H1 (cell line): ENCODE results near the gene SIGLEC15. TPM values are rescaled to one million over a fixed set of nuclear protein-coding genes. Genes with fewer than 3 reads are reported as not detected.

ENCODE experiments used
- CTCF ChIA-PET: fragments of 300-600 bp; sonication (Branson Sonifier 250); formaldehyde crosslinking; loops from one replicate; lab custom pipeline; 2021; ENCODE audit not compliant: partially characterized antibody; lab: Charles Lee
- POLR2A ChIA-PET: fragments of 300-600 bp; sonication (Branson Sonifier 250); formaldehyde crosslinking; loops from one replicate; lab custom pipeline; 2021; ENCODE audit warnings: inconsistent platforms; ENCODE audit not compliant: partially characterized antibody; lab: Charles Lee
- DNase-seq, 2 experiments: peaks; one replicate each; pipeline versions ENCODE4 v3.0.0 to v3.0.0-alpha.2; 2010 to 2022; ENCODE audit warnings: low spot score in 2 of 2, low read depth in 1 of 2, mixed read lengths in 1 of 2
- FAIRE-seq: peaks from 2 replicates; lab custom pipeline; 2011; peaks lifted over from hg19 to GRCh38; lab: Jason Lieb, UNC
- H2AFZ ChIP-seq: 2 replicates; pipeline ENCODE4 v1.8.1; 2012; ENCODE audit warnings: low read length, inconsistent platforms
- H2AK5ac ChIP-seq: 2 replicates; pipeline ENCODE4 v1.6.1; 2013; ENCODE audit warnings: low read depth, low read length
- H2BK120ac ChIP-seq: replicated peaks from 2 replicates; pipeline ENCODE3; 2013; ENCODE audit warnings: low read depth, low read length, inconsistent platforms
- H2BK12ac ChIP-seq: 2 replicates; pipeline ENCODE4 v1.6.1; 2013; ENCODE audit warnings: low read depth, low read length
- H2BK15ac ChIP-seq: 2 replicates; pipeline ENCODE4 v1.6.1; 2013; ENCODE audit warnings: low read length
- H2BK20ac ChIP-seq: 2 replicates; pipeline ENCODE4 v1.6.1; 2013; ENCODE audit warnings: low read length
- H2BK5ac ChIP-seq: 2 replicates; pipeline ENCODE4 v1.6.1; 2013; ENCODE audit warnings: low read depth, low read length
- H3K14ac ChIP-seq: 2 replicates; pipeline ENCODE4 v1.6.1; 2013; ENCODE audit warnings: inconsistent platforms; ENCODE audit not compliant: insufficient read length
- H3K18ac ChIP-seq: 2 replicates; pipeline ENCODE4 v1.6.1; 2013; ENCODE audit warnings: low read length; ENCODE audit errors: extremely low read depth
- H3K23ac ChIP-seq: 2 replicates; pipeline ENCODE4 v1.6.1; 2013; ENCODE audit warnings: inconsistent platforms; ENCODE audit not compliant: insufficient read length
- H3K23me2 ChIP-seq: 2 replicates; pipeline ENCODE4 v1.6.1; 2013; ENCODE audit warnings: low read depth, low read length
- H3K27ac ChIP-seq: 2 replicates; pipeline ENCODE4 v1.6.1; 2011; ENCODE audit warnings: low read depth, low read length, inconsistent platforms
- H3K27me3 ChIP-seq, 4 experiments: replicated peaks in 1 of 4; 1 replicate in 1 of 4; 2 replicates in 3 of 4; pipeline versions ENCODE4 v1.6.1 to v1.8.1; 2011 to 2013; ENCODE audit warnings: low read length in 3 of 4, mild to moderate bottlenecking in 3 of 4, inconsistent platforms in 2 of 4, mixed read lengths in 2 of 4, moderate library complexity in 1 of 4; ENCODE audit not compliant: control insufficient read depth in 3 of 4, insufficient read depth in 3 of 4; ENCODE audit errors: extremely low read depth in 1 of 4
- H3K36me3 ChIP-seq, 4 experiments: 2 replicates each; pipeline versions ENCODE4 v1.6.1 to v1.8.1; 2011 to 2013; ENCODE audit warnings: mild to moderate bottlenecking in 4 of 4, low read length in 3 of 4, moderate library complexity in 2 of 4, control low read depth in 1 of 4, inconsistent platforms in 1 of 4; ENCODE audit not compliant: insufficient read depth in 4 of 4, control insufficient read depth in 2 of 4
- H3K4ac ChIP-seq: replicated peaks from 2 replicates; pipeline ENCODE3; 2013; ENCODE audit warnings: low read length, low read depth, mixed read lengths, inconsistent platforms; ENCODE audit not compliant: insufficient read length
- H3K4me1 ChIP-seq, 4 experiments: replicated peaks in 1 of 4; 1 replicate in 1 of 4; 2 replicates in 3 of 4; pipeline versions ENCODE4 v1.6.1 to v1.8.1; 2011 to 2013; ENCODE audit warnings: low read length in 3 of 4, inconsistent platforms in 2 of 4, mixed read lengths in 1 of 4; ENCODE audit not compliant: insufficient read depth in 4 of 4, control insufficient read depth in 3 of 4
- H3K4me2 ChIP-seq, 2 experiments: 2 replicates each; pipeline versions ENCODE4 v1.6.1 to v1.8.1; 2011 to 2013; ENCODE audit warnings: low read depth in 2 of 2, low read length in 2 of 2, control low read depth in 1 of 2, inconsistent platforms in 1 of 2, mild to moderate bottlenecking in 1 of 2; ENCODE audit not compliant: insufficient read depth in 1 of 2
- H3K4me3 ChIP-seq, 4 experiments: fragments of 200-600, 300-600 bp in 1 of 4; sonication (generic), shearing (Covaris generic), sonication (Bioruptor Twin) in 1 of 4; 2 replicates each; pipeline versions ENCODE4 v1.5.1 to v1.8.1; 2011 to 2016; ENCODE audit warnings: low read length in 4 of 4, low read depth in 3 of 4, control low read depth in 2 of 4, inconsistent platforms in 2 of 4, mild to moderate bottlenecking in 2 of 4, mixed read lengths in 1 of 4, moderate library complexity in 1 of 4; ENCODE audit not compliant: insufficient read depth in 2 of 4; ENCODE audit errors: extremely low read depth in 1 of 4
- H3K56ac ChIP-seq: replicated peaks from 2 replicates; pipeline ENCODE3; 2013; ENCODE audit warnings: low read depth, mild to moderate bottlenecking, mixed read lengths, low read length, inconsistent platforms; ENCODE audit not compliant: insufficient read length
- H3K79me1 ChIP-seq: 2 replicates; pipeline ENCODE4 v1.6.1; 2013; ENCODE audit warnings: low read depth, low read length, control low read depth
- H3K79me2 ChIP-seq, 2 experiments: 2 replicates each; pipeline versions ENCODE4 v1.6.1 to v1.8.1; 2012 to 2013; ENCODE audit warnings: low read length in 2 of 2, mild to moderate bottlenecking in 2 of 2, inconsistent platforms in 1 of 2; ENCODE audit not compliant: insufficient read depth in 2 of 2, control insufficient read depth in 1 of 2
- H3K9ac ChIP-seq, 4 experiments: replicated peaks in 1 of 4; 1 replicate in 1 of 4; 2 replicates in 3 of 4; pipeline versions ENCODE4 v1.6.1 to v1.8.1; 2011 to 2013; ENCODE audit warnings: low read depth in 3 of 4, low read length in 3 of 4, control low read depth in 2 of 4, mild to moderate bottlenecking in 2 of 4, moderate library complexity in 2 of 4, inconsistent platforms in 1 of 4; ENCODE audit errors: extremely low read depth in 1 of 4
- H3K9me3 ChIP-seq, 2 experiments: 2 replicates each; pipeline versions ENCODE4 v1.6.1 to v1.8.1; 2012 to 2013; ENCODE audit warnings: mild to moderate bottlenecking in 2 of 2, moderate library complexity in 2 of 2, control low read depth in 1 of 2, inconsistent platforms in 1 of 2, low read depth in 1 of 2, low read length in 1 of 2, mixed read lengths in 1 of 2; ENCODE audit not compliant: insufficient read depth in 2 of 2
- H4K20me1 ChIP-seq, 2 experiments: replicated peaks in 1 of 2; 2 replicates each; pipeline versions ENCODE3 to v1.8.1; 2011 to 2013; ENCODE audit warnings: inconsistent platforms in 2 of 2, low read length in 2 of 2, mild to moderate bottlenecking in 1 of 2; ENCODE audit not compliant: insufficient read depth in 2 of 2, control insufficient read depth in 1 of 2
- H4K5ac ChIP-seq: 2 replicates; pipeline ENCODE4 v1.6.1; 2013; ENCODE audit warnings: low read length, low read depth, mixed read lengths, inconsistent platforms; ENCODE audit not compliant: insufficient read length
- H4K8ac ChIP-seq: 2 replicates; pipeline ENCODE4 v1.8.0; 2013; ENCODE audit warnings: mild to moderate bottlenecking, moderate library complexity, low read length, inconsistent platforms; ENCODE audit not compliant: insufficient read depth; ENCODE audit errors: extremely low read depth
- H4K91ac ChIP-seq: replicated peaks from 2 replicates; pipeline ENCODE3; 2013; ENCODE audit warnings: low read length, mixed read lengths, inconsistent platforms; ENCODE audit not compliant: insufficient read length
- CHD1 ChIP-seq: IDR thresholded peaks from 2 replicates; pipeline ENCODE4 v1.6.1; 2012; ENCODE audit warnings: low read depth, low read length, improper control_type of control experiment
- CREB1 ChIP-seq: IDR thresholded peaks from 2 replicates; pipeline ENCODE4 v1.6.1; 2012; ENCODE audit warnings: inconsistent platforms
- EGR1 ChIP-seq: IDR thresholded peaks from 2 replicates; pipeline ENCODE4 v1.6.1; 2011; ENCODE audit warnings: low read depth, low read length, borderline replicate concordance
- GTF2F1 ChIP-seq: IDR thresholded peaks from 2 replicates; pipeline ENCODE4 v1.6.1; 2012; ENCODE audit warnings: low read depth, low read length, improper control_type of control experiment, borderline replicate concordance
- KDM4A ChIP-seq: IDR thresholded peaks from one replicate; pipeline ENCODE4 v1.7.1; 2012; ENCODE audit warnings: low read depth, mild to moderate bottlenecking, moderate library complexity, low read length, inconsistent platforms; ENCODE audit not compliant: severe bottlenecking
- KDM5A ChIP-seq: fragments of 200-600 bp; IDR thresholded peaks from 2 replicates; pipeline ENCODE4 v1.7.1; 2012; ENCODE audit warnings: mild to moderate bottlenecking, low read length, inconsistent platforms, mixed read lengths
- NANOG ChIP-seq: IDR thresholded peaks from 2 replicates; pipeline ENCODE4 v1.6.1; 2011; ENCODE audit warnings: low read length, low read depth, mild to moderate bottlenecking, inconsistent platforms; ENCODE audit not compliant: insufficient read depth, poor library complexity, severe bottlenecking
- POLR2A ChIP-seq, 2 experiments: IDR thresholded peaks; 1 replicate in 1 of 2; 2 replicates in 1 of 2; pipeline ENCODE4 v1.6.1; 2011; ENCODE audit warnings: low read depth in 2 of 2, low read length in 2 of 2, mild to moderate bottlenecking in 2 of 2; ENCODE audit errors: control extremely low read depth in 1 of 2
- RBBP5 ChIP-seq: IDR thresholded peaks from 2 replicates; pipeline ENCODE4 v1.7.1; 2012; ENCODE audit warnings: low read depth, mild to moderate bottlenecking, inconsistent platforms, low read length, moderate library complexity, borderline replicate concordance
- RXRA ChIP-seq: IDR thresholded peaks from 2 replicates; pipeline ENCODE4 v1.6.1; 2011; ENCODE audit warnings: low read depth, mild to moderate bottlenecking, low read length, moderate library complexity; ENCODE audit not compliant: insufficient read depth
- SIN3A ChIP-seq, 2 experiments: IDR thresholded peaks in 1 of 2; conservative IDR thresholded peaks in 1 of 2; 2 replicates each; pipeline ENCODE4 v1.6.1; 2011 to 2012; ENCODE audit warnings: low read length in 2 of 2, improper control_type of control experiment in 1 of 2, low read depth in 1 of 2, mild to moderate bottlenecking in 1 of 2
- YY1 ChIP-seq: IDR thresholded peaks from 2 replicates; pipeline ENCODE4 v1.6.1; 2011; ENCODE audit warnings: low read depth, mild to moderate bottlenecking, low read length
- WGBS, 2 experiments: shearing (Covaris generic) in 1 of 2; methylation state at CpG; one replicate each; pipeline versions ENCODE4 v1.1.6 to v1.1.7; 2013 to 2015; ENCODE audit warnings: low lambda C conversion rate in 2 of 2, mixed read lengths in 2 of 2, inconsistent platforms in 1 of 2, low coverage in 1 of 2, missing lambda C conversion rate in 1 of 2; ENCODE audit not compliant: insufficient replicate concordance in 2 of 2, insufficient coverage in 1 of 2, insufficient read length in 1 of 2; ENCODE audit errors: extremely low coverage in 1 of 2, missing lambda C conversion rate in 1 of 2; 5-methylcytosine and 5-hydroxymethylcytosine counted together
- polyA plus RNA-seq, 7 experiments: library from polyadenylated mRNA; depleted of rRNA in 3 of 7; stranded (reverse) in 5 of 7; unstranded in 2 of 7; fragments of >200 nt in 5 of 7; fragments of 200-250 nt in 2 of 7; gene quantifications; 1 replicate in 5 of 7; 2 replicates in 1 of 7; 4 replicates in 1 of 7; pipeline versions ENCODE4 v1.2.1 to v1.2.3, GENCODE V29; 2011 to 2013; ENCODE audit warnings: missing spikeins in 2 of 7, mixed read lengths in 2 of 7
- total RNA-seq: library from RNA; stranded (reverse); fragmentation: NEBNext Ultra II Directional; extraction: Animal tissue kit (Norgen Biotek cat#: 25700); gene quantifications from 2 replicates; pipeline ENCODE4 v1.2.1, GENCODE V29; 2021
- TF ChIP-seq, protein P1 (sequence below): IDR thresholded peaks from 2 replicates; pipeline ENCODE4 v1.6.1; 2012; ENCODE audit warnings: inconsistent platforms

The SIGLEC15 gene
- total and polyA plus RNA-seq, 2 of the 8 experiments (the other 6 are each of a cell fraction or from before 2014, with no cell fraction given), result 0.20 to 0.37 TPM

DNA sequence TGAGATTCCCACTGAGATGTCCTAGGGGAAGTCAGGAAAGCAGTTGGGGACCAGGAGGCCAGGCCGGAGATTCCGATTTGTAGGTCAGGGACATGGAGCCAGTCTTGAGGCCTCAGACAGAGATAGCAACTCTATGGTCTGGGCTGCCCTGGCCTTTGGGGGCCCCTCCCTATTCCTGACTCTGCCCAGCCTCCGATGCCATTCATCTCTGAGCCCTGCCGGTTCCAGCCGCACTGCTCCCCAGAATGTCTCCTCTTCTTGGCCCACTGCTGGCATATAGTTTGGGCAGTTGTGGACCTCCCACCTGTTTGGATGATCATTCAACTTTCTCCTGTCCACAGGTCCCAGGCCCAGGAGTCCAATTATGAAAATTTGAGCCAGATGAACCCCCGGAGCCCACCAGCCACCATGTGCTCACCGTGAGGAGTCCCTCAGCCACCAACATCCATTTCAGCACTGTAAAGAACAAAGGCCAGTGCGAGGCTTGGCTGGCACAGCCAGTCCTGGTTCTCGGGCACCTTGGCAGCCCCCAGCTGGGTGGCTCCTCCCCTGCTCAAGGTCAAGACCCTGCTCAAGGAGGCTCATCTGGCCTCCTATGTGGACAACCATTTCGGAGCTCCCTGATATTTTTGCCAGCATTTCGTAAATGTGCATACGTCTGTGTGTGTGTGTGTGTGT, 16.4 kb downstream of the SIGLEC15 start:
- no peak overlapping the region for H3K27ac ChIP-seq
- H3K23ac ChIP-seq, result no peak overlapping the region
- ChIA-PET CTCF (interaction anchor here (1.5 to 4.0 kb wide), 4 partner anchors 37 to 118 kb away, joined by 3 to 20 read pairs (median 10); partner anchors contain the start of gene SLC14A1), POLR2A (no interaction called here)
- WGBS, 2 experiments, result 95% methylated on average over 12 of the region's 12 CpGs; no CpG with 5 or more reads in 1 of the 2 experiments
- no peak overlapping the region for H4K8ac ChIP-seq
- H3K14ac ChIP-seq, result no peak overlapping the region
- H3K4ac ChIP-seq, result no peak overlapping the region
- DNase-seq (no peak), FAIRE-seq (no peak)
- no peak overlapping the region for H2BK12ac ChIP-seq
- no peak overlapping the region for H3K4me3 ChIP-seq
- peaks cover 4% of the 10 kb centered on the region; the same call in 1 of the 2 replicates for H3K23me2 ChIP-seq
- H2BK120ac ChIP-seq, result no peak overlapping the region
- no peak overlapping the region for H3K9ac ChIP-seq
- H3K79me1 ChIP-seq, result no peaks in the 10 kb centered on the region
- no peak overlapping the region for H4K5ac ChIP-seq
- H2AK5ac ChIP-seq, result no peak overlapping the region
- no peaks in the 10 kb centered on the region for H3K9me3 ChIP-seq
- peaks cover 8 to 22% (median 17%) of the 10 kb centered on the region in 4 experiments for H3K27me3 ChIP-seq
- no peak overlapping the region for H3K18ac ChIP-seq
- no peak overlapping the region for H3K4me2 ChIP-seq
- no peak overlapping the region for H2BK20ac ChIP-seq
- no peaks in the 10 kb centered on the region for H3K36me3 ChIP-seq
- no peaks in the 10 kb centered on the region for H3K79me2 ChIP-seq
- H2BK15ac ChIP-seq, result no peak overlapping the region
- H3K56ac ChIP-seq, result no peak overlapping the region
- no peak overlapping the region for H4K91ac ChIP-seq
- H3K4me1 ChIP-seq, result peaks cover 1 to 13% (median 5%) of the 10 kb centered on the region in 4 experiments; a peak in 6 of 7 replicates
- H4K20me1 ChIP-seq, result no peaks in the 10 kb centered on the region
- H2BK5ac ChIP-seq, result no peak overlapping the region
- H2AFZ ChIP-seq, result no peak overlapping the region
- TF ChIP-seq POLR2A (IDR thresholded peaks at IDR 0.05; ENCODE audit: control extremely low read depth in 1 of 2, low read depth in 2 of 2, low read length in 2 of 2) (no peak), EGR1 (no peak), SIN3A (conservative IDR thresholded peaks at IDR 0.05 in 1 of 2, IDR thresholded peaks at IDR 0.05 in 1 of 2; ENCODE audit: low read depth in 1 of 2, low read length in 2 of 2) (no peak), CHD1 (no peak), KDM5A (no peak), NANOG (no peak), CREB1 (no peak), GTF2F1 (no peak), RBBP5 (no peak), YY1 (no peak), RXRA (no peak), KDM4A (no peak)
- TF ChIP-seq, protein P1, sequence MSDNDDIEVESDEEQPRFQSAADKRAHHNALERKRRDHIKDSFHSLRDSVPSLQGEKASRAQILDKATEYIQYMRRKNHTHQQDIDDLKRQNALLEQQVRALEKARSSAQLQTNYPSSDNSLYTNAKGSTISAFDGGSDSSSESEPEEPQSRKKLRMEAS, result no peak
